Measurements from ENCODE around the gene TSPAN12.

The TSPAN12 gene

GRCh38 chr7:120862987-120863590, 5.1 kb upstream of the TSPAN12 start:
- H3K27me3 ChIP-seq (ENCODE audit: insufficient read depth, low read depth): no peaks in the 10 kb centered on the region
- H3K36me3 ChIP-seq (ENCODE audit: insufficient read depth): no peaks in the 10 kb centered on the region
- H3K79me2 ChIP-seq (ENCODE audit: insufficient read depth, low read depth): no peaks in the 10 kb centered on the region
- H3K4me2 ChIP-seq: no peak overlapping the region
- H3K9ac ChIP-seq: no peak overlapping the region
- H4K20me1 ChIP-seq (ENCODE audit: insufficient read depth): no peaks in the 10 kb centered on the region
- TF ChIP-seq, protein P1, sequence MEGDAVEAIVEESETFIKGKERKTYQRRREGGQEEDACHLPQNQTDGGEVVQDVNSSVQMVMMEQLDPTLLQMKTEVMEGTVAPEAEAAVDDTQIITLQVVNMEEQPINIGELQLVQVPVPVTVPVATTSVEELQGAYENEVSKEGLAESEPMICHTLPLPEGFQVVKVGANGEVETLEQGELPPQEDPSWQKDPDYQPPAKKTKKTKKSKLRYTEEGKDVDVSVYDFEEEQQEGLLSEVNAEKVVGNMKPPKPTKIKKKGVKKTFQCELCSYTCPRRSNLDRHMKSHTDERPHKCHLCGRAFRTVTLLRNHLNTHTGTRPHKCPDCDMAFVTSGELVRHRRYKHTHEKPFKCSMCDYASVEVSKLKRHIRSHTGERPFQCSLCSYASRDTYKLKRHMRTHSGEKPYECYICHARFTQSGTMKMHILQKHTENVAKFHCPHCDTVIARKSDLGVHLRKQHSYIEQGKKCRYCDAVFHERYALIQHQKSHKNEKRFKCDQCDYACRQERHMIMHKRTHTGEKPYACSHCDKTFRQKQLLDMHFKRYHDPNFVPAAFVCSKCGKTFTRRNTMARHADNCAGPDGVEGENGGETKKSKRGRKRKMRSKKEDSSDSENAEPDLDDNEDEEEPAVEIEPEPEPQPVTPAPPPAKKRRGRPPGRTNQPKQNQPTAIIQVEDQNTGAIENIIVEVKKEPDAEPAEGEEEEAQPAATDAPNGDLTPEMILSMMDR (conservative IDR thresholded peaks at IDR 0.05; ENCODE audit: low read depth, low read length): no peak
- no peak overlapping the region for H3K27ac ChIP-seq
- peaks cover 5% of the 10 kb centered on the region for H3K4me1 ChIP-seq (ENCODE audit: low read depth, poor library complexity, severe bottlenecking)
- no peak overlapping the region for H2AFZ ChIP-seq (ENCODE audit: low read depth)
- H3K4me3 ChIP-seq (IDR thresholded peaks at IDR 0.05; ENCODE audit: insufficient read depth, low read depth, low read length): no peak overlapping the region

GRCh38 chr7:120860156-120860555, 2.2 kb upstream of the TSPAN12 start:
- Histone ChIP-seq H2AFZ (ENCODE audit: low read depth) (no peak overlapping the region), H3K79me2 (ENCODE audit: insufficient read depth, low read depth) (no peaks in the 10 kb centered on the region), H3K4me2 (no peak overlapping the region), H4K20me1 (ENCODE audit: insufficient read depth) (no peaks in the 10 kb centered on the region), H3K27ac (no peak overlapping the region), H3K4me3 (IDR thresholded peaks at IDR 0.05; ENCODE audit: insufficient read depth, low read depth, low read length) (no peak overlapping the region), H3K9ac (no peak overlapping the region), H3K27me3 (ENCODE audit: insufficient read depth, low read depth) (no peaks in the 10 kb centered on the region), H3K4me1 (ENCODE audit: low read depth, poor library complexity, severe bottlenecking) (peaks cover 6% of the 10 kb centered on the region), H3K36me3 (ENCODE audit: insufficient read depth) (no peaks in the 10 kb centered on the region)
- TF ChIP-seq, protein P1 (conservative IDR thresholded peaks at IDR 0.05; ENCODE audit: low read depth, low read length): no peak

- H4K20me1 ChIP-seq (ENCODE audit: insufficient read depth): no peaks in the 10 kb centered on the region
- no peaks in the 10 kb centered on the region for H3K27me3 ChIP-seq (ENCODE audit: insufficient read depth, low read depth)
- H3K4me2 ChIP-seq: no peak overlapping the region
- no peaks in the 10 kb centered on the region for H3K36me3 ChIP-seq (ENCODE audit: insufficient read depth)
- no peaks in the 10 kb centered on the region for H3K79me2 ChIP-seq (ENCODE audit: insufficient read depth, low read depth)
- no peak overlapping the region for H3K9ac ChIP-seq
- H3K27ac ChIP-seq: no peak overlapping the region
- TF ChIP-seq, protein P1 (conservative IDR thresholded peaks at IDR 0.05; ENCODE audit: low read depth, low read length): no peak
- peaks cover 6% of the 10 kb centered on the region for H3K4me1 ChIP-seq (ENCODE audit: low read depth, poor library complexity, severe bottlenecking)
- no peak overlapping the region for H2AFZ ChIP-seq (ENCODE audit: low read depth)
- H3K4me3 ChIP-seq (IDR thresholded peaks at IDR 0.05; ENCODE audit: insufficient read depth, low read depth, low read length): no peak overlapping the region
Observed at GRCh38 chr7:120859459-120859858, 1.5 kb upstream of the TSPAN12 start.

- no peak overlapping the region for H3K27ac ChIP-seq
- H3K4me2 ChIP-seq: peak overlapping the region; percentile 93
- TF ChIP-seq, protein P1 (conservative IDR thresholded peaks at IDR 0.05; ENCODE audit: low read depth, low read length): no peak
- no peaks in the 10 kb centered on the region for H3K79me2 ChIP-seq (ENCODE audit: insufficient read depth, low read depth)
- H3K27me3 ChIP-seq (ENCODE audit: insufficient read depth, low read depth): no peaks in the 10 kb centered on the region
- no peaks in the 10 kb centered on the region for H3K36me3 ChIP-seq (ENCODE audit: insufficient read depth)
- H3K4me1 ChIP-seq (ENCODE audit: low read depth, poor library complexity, severe bottlenecking): peaks cover 6% of the 10 kb centered on the region
- no peaks in the 10 kb centered on the region for H4K20me1 ChIP-seq (ENCODE audit: insufficient read depth)
- peak overlapping the region; percentile 30; the same call in 1 of the 2 replicates for H3K9ac ChIP-seq
- peak overlapping the region; percentile 96 for H2AFZ ChIP-seq (ENCODE audit: low read depth)
- H3K4me3 ChIP-seq (IDR thresholded peaks at IDR 0.05; ENCODE audit: insufficient read depth, low read depth, low read length): no peak overlapping the region
Observed at GRCh38 chr7:120856621-120857352, 1.2 kb downstream of the TSPAN12 start.

Data from KMS-11 (cell line).